ENCODE measurements around the gene MRPL22.
"Not testable (repeated sequence)": the region's sequence is repeated elsewhere in the genome, so short reads cannot be mapped to it uniquely, and the experiment has no call there.

The MRPL22 gene

GRCh38 chr5:154940772-154941620, at the start of gene MRPL22:
Gene MRPL22, plus strand, starts transcription at chr5:154941073. Its CDS starts 38 bp downstream, at chr5:154941111.
- peak; percentile 93 for DNase-seq

- DNase-seq = no peak
Measured at GRCh38 chr5:154892369-154892771, 48.5 kb upstream of the MRPL22 start.

- no peak for DNase-seq
Measured at GRCh38 chr5:154893381-154893780, 47.5 kb upstream of the MRPL22 start.

GRCh38 chr5:154895606-154896561, 45.0 kb upstream of the MRPL22 start:
- DNase-seq = no peak

- DNase-seq = no peak
Measured at GRCh38 chr5:154896562-154897165, 44.2 kb upstream of the MRPL22 start.

- no peak for DNase-seq
Measured at GRCh38 chr5:154898210-154898609, 42.7 kb upstream of the MRPL22 start.

GRCh38 chr5:154899151-154899816, 41.6 kb upstream of the MRPL22 start:
- no peak for DNase-seq

GRCh38 chr5:154900066-154900465, 40.8 kb upstream of the MRPL22 start:
- DNase-seq = no peak

- no peak for DNase-seq
Measured at GRCh38 chr5:154901276-154901675, 39.6 kb upstream of the MRPL22 start.

GRCh38 chr5:154901913-154902312, 39.0 kb upstream of the MRPL22 start:
- no peak for DNase-seq

GRCh38 chr5:154905601-154906000, 35.3 kb upstream of the MRPL22 start:
- DNase-seq = not testable (repeated sequence)

GRCh38 chr5:154916874-154917273, 24.0 kb upstream of the MRPL22 start:
- no peak for DNase-seq

GRCh38 chr5:154917757-154918156, 23.1 kb upstream of the MRPL22 start:
- no peak for DNase-seq

- no peak for DNase-seq
Measured at GRCh38 chr5:154923441-154924430, 17.1 kb upstream of the MRPL22 start.

- no peak for DNase-seq
Measured at GRCh38 chr5:154933537-154933936, 7.3 kb upstream of the MRPL22 start.

GRCh38 chr5:154934881-154935280, 6.0 kb upstream of the MRPL22 start:
- no peak for DNase-seq

GRCh38 chr5:154937186-154937717, 3.6 kb upstream of the MRPL22 start:
- DNase-seq = peak; percentile 23

GRCh38 chr5:154937718-154938466, 3.0 kb upstream of the MRPL22 start, which contains the start of gene GEMIN5:
Gene GEMIN5, minus strand, starts transcription at chr5:154938211. Its CDS starts 78 bp downstream, at chr5:154938133.
- peak; percentile 93 for DNase-seq

- DNase-seq = not testable (repeated sequence)
Measured at GRCh38 chr5:154939387-154939786, 1.5 kb upstream of the MRPL22 start.

GRCh38 chr5:154940375-154940771, 500 bp upstream of the MRPL22 start:
- no peak for DNase-seq

Measured in NCI-H82 (cell line).